Panc1 (cell line): Measurements from ENCODE around the gene KRT85. TPM values are rescaled to one million over a fixed set of nuclear protein-coding genes. Genes with fewer than 3 reads are reported as not detected.

ENCODE experiments used
- ATAC-seq: fragments of 200-7000 bp; cut with Tn5 transposase; 2 replicates; pipeline ENCODE4 v1.9.1; 2020; ENCODE audit warnings: mild to moderate bottlenecking, moderate library complexity
- BruUV-seq: library from RNA; stranded (reverse); fragments of 400-500 nt; replicated peaks from 2 replicates; lab custom pipeline; 2021; lab: Mats Ljungman, UMichigan
- CTCF ChIA-PET: fragments of 300-600 bp; sonication (Branson Sonifier 250); formaldehyde crosslinking; loops from one replicate; lab custom pipeline; 2022; ENCODE audit warnings: antibody characterized with exemption; lab: Charles Lee
- POLR2A ChIA-PET: fragments of 300-600 bp; sonication (Branson Sonifier 250); formaldehyde crosslinking; loops from one replicate; lab custom pipeline; 2022; ENCODE audit warnings: antibody characterized with exemption; lab: Charles Lee
- DNase-seq: peaks from one replicate; pipeline ENCODE4 v3.0.0-alpha.2; 2010; ENCODE audit warnings: low read depth, low spot score
- H3K27ac ChIP-seq: 2 replicates; pipeline ENCODE4 v1.5.1; 2011; ENCODE audit warnings: mild to moderate bottlenecking, low read length, inconsistent platforms
- H3K27me3 ChIP-seq: fragments of 200-500 bp; sonication (Bioruptor generic); 2 replicates; pipeline ENCODE4 v1.6.0; 2014; ENCODE audit warnings: low read length, inconsistent platforms; ENCODE audit not compliant: control insufficient read depth, insufficient read depth
- H3K36me3 ChIP-seq: fragments of 200-500 bp; sonication (Bioruptor generic); 2 replicates; pipeline ENCODE4 v1.5.1; 2014; ENCODE audit warnings: inconsistent platforms, mild to moderate bottlenecking, low read length, moderate library complexity; ENCODE audit not compliant: control insufficient read depth, insufficient read depth
- H3K4me1 ChIP-seq: 2 replicates; pipeline ENCODE4 v1.5.1; 2011; ENCODE audit warnings: inconsistent platforms, mild to moderate bottlenecking, low read length, moderate library complexity; ENCODE audit not compliant: control insufficient read depth, insufficient read depth
- H3K4me3 ChIP-seq, 2 experiments: 2 replicates each; pipeline ENCODE4 v1.5.1; 2011 to 2012; ENCODE audit warnings: low read depth in 2 of 2, low read length in 2 of 2, mild to moderate bottlenecking in 2 of 2, inconsistent platforms in 1 of 2, moderate library complexity in 1 of 2
- H3K9me3 ChIP-seq: fragments of 200-500 bp; sonication (Bioruptor generic); 2 replicates; pipeline ENCODE4 v1.5.1; 2014; ENCODE audit warnings: low read depth, mild to moderate bottlenecking, inconsistent platforms, low read length, moderate library complexity; ENCODE audit not compliant: control insufficient read depth, insufficient read depth
- CTCF ChIP-seq: fragments of 450-650 bp; IDR thresholded peaks from 2 replicates; pipeline ENCODE4 v1.5.1; 2017; ENCODE audit warnings: mild to moderate bottlenecking
- POLR2AphosphoS5 ChIP-seq: IDR thresholded peaks from 2 replicates; pipeline ENCODE4 v1.6.1; 2012; ENCODE audit warnings: mild to moderate bottlenecking, low read depth, low read length, moderate library complexity
- REST ChIP-seq, 2 experiments: IDR thresholded peaks; 2 replicates each; pipeline ENCODE4 v1.6.1; 2011 to 2012; ENCODE audit warnings: low read depth in 2 of 2, control low read depth in 1 of 2, low read length in 1 of 2, mild to moderate bottlenecking in 1 of 2, moderate library complexity in 1 of 2; ENCODE audit not compliant: insufficient read depth in 1 of 2
- SIN3A ChIP-seq: IDR thresholded peaks from 2 replicates; pipeline ENCODE4 v1.6.1; 2012; ENCODE audit warnings: low read depth, mild to moderate bottlenecking, low read length, moderate library complexity, borderline replicate concordance; ENCODE audit not compliant: insufficient read depth
- TCF7L2 ChIP-seq: IDR thresholded peaks from 2 replicates; pipeline ENCODE4 v1.6.1; 2011; ENCODE audit warnings: mild to moderate bottlenecking, low read depth, low read length, inconsistent platforms
- in situ Hi-C: cut with HindIII; loops from 2 replicates; pipeline ENCODE4 v1.10.0; 2016; ENCODE audit warnings: low sequenced_read_pairs, low pct_unique_long_range_greater_than_20kb
- intact Hi-C: fragments of 100-400 bp; cut with micrococcal nuclease; formaldehyde crosslinking; loops from one replicate; pipeline ENCODE4 v1.10.0; 2022; ENCODE audit not compliant: unreplicated experiment
- total RNA-seq: library from RNA; stranded (reverse); gene quantifications from one replicate; pipeline ENCODE4 v1.2.1, GENCODE V29; 2021; ENCODE audit not compliant: unreplicated experiment

The KRT85 gene
- total RNA-seq, 1 experiment from 2014 or later: not detected

GRCh38 chr12:52353766-52354165 lies 13.5 kb downstream of the KRT85 start:
- Histone ChIP-seq H3K9me3 (no peaks in the 10 kb centered on the region), H3K27me3 (peaks cover 4% of the 10 kb centered on the region; the same call in 1 of the 2 replicates), H3K36me3 (no peaks in the 10 kb centered on the region), H3K27ac (no peak overlapping the region), H3K4me1 (no peaks in the 10 kb centered on the region), H3K4me3 (no peak overlapping the region)
- in situ Hi-C loops: no loop called here
- DNase-seq: no peak
- ChIA-PET CTCF (no interaction called here), POLR2A (no interaction called here)
- TF ChIP-seq POLR2AphosphoS5: no peak
- no peak for TF ChIP-seq TCF7L2
- TF ChIP-seq CTCF: no peak
- no peak for TF ChIP-seq SIN3A
- no peak for TF ChIP-seq REST (IDR thresholded peaks at IDR 0.05; ENCODE audit: insufficient read depth in 1 of 2, low read depth in 2 of 2, low read length in 1 of 2)
- no TSS peak for BruUV-seq
- intact Hi-C loops: no loop called here
- no peak for ATAC-seq

- H3K4me1 ChIP-seq: no peaks in the 10 kb centered on the region
- ATAC-seq: no peak
- H3K36me3 ChIP-seq: no peaks in the 10 kb centered on the region
- H3K9me3 ChIP-seq: no peaks in the 10 kb centered on the region
- in situ Hi-C loops: no loop called here
- no peak for DNase-seq
- H3K27ac ChIP-seq: no peak overlapping the region
- CTCF ChIA-PET: no interaction called here
- H3K4me3 ChIP-seq: no peak overlapping the region
- POLR2A ChIA-PET: no interaction called here
- H3K27me3 ChIP-seq: peaks cover 4% of the 10 kb centered on the region; the same call in 1 of the 2 replicates
- BruUV-seq: no TSS peak
- no peak for TF ChIP-seq REST (IDR thresholded peaks at IDR 0.05; ENCODE audit: insufficient read depth in 1 of 2, low read depth in 2 of 2, low read length in 1 of 2)
- no peak for TF ChIP-seq TCF7L2
- intact Hi-C loops: no loop called here
Measured at GRCh38 chr12:52352951-52353350, 14.3 kb downstream of the KRT85 start.
